Stimulated activated CD8-positive, alpha-beta memory T cell treated with anti-CD3 and anti-CD28 coated beads, Interleukin-12 subunit alpha, Interleukin-12 subunit beta, amount 100 ng/mL, for 24 hours (primary cell): Measurements from ENCODE around the gene CDH16.
"Not testable (repeated sequence)": the region's sequence is repeated elsewhere in the genome, so short reads cannot be mapped to it uniquely, and the experiment has no call there.

ENCODE experiments used
- DNase-seq: peaks from one replicate; pipeline ENCODE4 v3.0.0-alpha.2; 2020; ENCODE audit errors: extremely low read depth

The CDH16 gene

DNA sequence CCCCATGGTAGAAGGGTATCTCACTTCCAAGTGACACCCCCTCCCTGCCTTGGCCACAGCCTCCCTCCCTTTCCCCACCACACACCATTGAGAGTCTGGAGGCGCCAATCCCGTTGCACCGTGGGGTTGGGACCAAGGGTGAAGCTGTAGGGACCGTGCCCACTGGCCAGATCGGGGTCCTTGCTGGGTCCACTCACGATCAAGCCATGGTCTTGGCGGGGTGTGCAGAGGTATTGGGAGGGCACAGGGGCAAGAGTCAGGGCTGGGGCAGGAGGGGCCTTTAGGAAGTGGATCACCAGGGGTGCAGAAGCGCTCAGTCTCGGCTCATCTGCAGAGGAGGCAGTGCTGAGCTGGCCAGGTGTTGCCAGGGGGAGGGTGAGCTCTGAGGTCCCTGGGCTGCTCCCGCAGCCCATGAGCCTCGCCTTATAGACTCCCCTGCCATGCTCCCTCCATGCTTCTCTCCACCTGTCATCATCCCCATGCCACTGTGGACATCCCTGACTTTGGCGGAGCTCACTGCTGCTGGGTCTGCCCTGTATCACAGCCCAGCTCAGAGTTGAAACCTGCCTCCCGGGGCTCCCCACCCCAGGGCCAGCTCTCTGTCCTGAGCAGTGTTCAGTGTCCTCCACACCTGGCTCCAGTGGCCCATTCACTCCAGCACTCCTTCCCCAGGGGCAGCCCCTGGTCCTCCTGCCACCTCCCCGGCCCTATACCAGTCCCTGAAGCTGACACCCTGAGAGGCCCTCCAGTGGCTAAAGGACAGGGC lies 8.3 kb downstream of the CDH16 start:
- DNase-seq, result no peak

DNA sequence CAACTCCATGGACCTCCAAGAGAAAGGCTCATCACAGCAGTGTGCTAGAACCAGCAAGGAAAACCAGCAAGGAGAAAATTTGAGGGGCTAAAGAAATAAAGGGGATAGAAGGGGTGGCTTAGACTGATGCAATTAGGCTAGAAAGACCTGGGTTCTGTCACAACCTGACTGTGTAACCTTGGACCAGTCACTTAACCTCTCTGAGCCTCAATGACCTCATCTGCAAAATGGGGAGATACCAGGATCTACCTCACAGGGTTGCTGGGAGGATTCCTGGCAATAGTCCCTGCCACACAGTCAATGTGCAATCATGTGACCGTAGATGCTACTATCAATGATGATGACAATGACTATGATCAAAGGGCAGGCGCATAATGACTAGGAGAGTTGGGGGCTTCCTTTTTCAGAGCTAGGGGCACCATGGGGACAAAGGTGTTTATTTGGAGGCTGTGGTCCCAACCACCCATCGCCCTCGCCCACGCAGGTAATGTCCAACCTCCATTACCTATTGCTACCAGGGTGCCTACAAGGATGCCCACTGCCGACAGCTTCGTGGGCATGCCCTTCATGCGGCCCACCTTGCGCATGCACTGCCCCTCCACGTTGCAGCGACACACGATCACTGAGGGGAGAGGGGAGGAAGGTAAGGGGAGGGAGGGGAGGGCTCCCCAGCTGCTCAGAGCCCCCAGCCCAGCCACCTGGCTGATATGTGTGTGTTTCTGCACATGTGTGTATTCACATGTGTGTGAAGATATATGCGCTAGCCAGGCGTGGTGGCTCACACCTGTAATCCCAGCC lies 9.7 kb downstream of the CDH16 start:
- no peak for DNase-seq

DNA sequence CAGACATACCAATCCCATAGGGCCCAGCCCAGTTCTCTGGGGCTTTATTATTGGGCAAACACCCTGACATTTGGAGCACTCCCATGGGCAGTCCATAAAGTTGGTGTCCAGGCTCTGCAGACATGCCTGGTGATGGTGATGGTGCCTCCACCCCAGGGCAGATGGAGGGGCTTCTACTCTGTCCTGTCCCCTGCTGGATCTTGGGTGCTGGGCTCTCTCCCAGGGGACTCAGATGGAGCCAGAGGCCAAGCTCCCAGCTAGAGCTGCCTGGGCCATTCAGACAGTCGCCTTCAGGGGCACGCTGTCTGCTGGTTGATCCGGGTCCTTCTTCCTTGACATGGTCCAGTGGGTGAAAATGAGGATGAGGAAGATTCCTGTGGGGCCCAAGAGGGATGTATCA lies 10.6 kb downstream of the CDH16 start:
- no peak for DNase-seq

DNA sequence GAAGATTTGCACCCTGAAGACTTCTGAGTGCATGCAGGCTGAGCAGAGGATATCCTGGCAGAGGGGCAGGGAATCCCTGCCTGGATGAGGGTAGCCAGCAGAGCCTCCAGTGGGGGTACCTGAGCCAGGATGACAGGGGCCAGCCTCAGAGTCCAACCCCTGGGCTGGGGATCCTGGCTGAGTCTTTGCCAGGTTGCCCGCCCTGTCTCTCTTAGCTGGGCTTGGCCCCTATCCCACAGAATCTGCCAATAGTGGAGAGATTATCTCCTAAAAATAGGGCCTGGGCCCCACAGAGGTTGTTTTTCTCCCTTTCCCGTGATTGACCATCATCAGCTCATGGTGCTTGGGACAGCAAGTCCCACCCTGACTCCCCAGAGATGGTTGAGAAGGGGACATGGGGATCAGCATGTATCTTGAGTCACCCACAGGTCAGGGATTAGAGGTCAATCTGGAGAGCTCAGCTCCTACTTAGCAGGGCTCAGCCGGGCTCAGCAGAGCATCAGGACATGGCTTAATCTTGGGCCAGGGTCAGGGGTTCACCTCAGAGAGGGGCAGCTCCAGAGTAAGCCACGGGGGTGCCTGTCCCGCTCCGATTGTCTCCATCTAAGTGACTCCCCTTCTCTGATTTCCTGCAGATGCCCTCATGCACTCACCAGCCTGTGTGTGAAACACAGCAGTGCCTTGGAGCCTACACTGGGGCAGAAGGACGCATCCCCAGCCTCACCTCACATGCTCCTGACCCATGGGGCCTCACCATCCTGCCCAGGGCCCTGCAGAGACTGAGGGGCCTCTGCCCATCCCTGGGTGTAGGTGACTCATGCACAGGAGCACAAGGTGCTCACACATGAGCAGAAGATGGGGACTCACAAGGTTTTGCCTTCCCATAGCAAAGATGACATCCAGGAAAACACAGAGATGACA lies 11.5 kb downstream of the CDH16 start:
- no peak for DNase-seq

DNA sequence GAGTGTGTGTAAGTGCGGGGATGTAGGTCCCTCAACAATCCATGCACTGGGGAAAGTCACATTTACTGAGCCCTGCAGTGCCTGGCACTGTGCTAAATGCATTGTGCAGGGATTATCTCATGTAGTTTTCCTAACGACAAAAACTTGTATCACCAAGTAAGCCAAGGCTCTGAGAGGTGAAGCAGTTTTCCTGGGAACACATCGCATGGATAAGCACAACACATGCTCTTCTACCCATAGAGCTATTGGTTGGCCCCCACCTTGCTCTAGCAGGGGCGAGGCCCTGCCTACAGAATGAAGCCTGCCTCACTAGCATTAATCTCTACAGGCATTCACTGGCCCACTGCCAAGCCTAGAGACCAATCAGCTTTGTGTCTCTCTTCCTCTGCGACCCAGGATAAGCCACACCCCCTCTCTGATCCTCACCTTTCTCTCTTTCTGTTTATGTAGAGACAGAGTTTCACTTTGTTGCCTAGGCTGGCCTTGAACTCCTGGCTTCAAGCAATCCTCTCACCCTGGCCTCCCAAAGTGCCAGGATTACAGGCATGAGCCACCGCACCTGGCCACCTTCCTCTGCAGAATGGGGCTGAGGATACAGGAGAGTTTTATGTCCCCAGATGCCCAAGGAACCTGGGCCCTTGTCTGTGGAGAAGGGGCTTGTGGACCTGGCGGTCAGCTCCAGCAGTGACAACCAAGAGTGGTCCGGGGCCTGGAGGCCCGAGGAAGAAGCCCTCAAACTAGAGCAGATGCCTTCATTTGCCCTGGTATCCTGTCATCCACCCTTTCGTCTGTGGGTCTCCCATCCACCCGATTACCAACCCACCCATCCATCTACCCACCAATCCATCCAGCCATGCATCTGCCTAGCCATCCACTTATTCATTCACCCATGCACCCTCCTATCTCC lies 12.8 kb downstream of the CDH16 start:
- no peak for DNase-seq

DNA sequence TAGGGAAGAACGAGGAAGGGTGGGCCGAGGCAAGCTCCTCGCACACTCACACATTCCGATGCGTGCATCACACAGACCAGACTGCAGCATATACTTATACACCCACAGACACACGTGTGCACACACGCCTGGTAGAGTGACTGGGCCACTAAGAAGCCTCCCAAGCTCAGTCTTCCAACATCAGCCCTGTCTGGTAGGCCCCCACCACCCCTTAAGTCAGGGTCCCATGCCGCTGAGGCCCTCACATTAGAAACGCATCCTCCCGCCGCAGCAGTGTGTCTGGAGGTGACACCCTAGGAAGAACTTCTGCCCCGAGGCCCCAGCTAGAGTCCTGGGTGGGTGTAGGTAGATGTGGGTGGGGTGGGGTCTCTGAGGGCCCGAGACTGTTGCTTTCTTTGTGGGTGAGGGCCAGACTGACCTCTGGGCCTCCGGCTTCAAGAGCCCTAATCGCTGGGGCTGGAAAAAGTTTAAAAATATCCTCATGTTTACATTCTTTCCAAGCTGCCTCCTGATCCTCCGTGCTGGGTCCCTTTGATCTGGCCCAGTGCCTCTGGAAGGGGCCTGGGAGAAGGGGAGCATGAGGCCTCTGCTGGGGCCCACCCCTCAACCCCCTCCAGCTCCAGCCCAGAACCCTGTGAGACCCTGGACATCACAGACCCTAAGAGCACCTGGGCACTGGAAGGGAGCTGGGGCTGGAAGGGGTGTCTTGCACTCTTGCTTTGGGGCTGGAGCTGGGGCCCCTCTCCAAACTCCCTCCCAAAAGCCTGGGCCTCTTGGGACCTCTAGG lies 13.6 kb downstream of the CDH16 start:
- no peak for DNase-seq

DNA sequence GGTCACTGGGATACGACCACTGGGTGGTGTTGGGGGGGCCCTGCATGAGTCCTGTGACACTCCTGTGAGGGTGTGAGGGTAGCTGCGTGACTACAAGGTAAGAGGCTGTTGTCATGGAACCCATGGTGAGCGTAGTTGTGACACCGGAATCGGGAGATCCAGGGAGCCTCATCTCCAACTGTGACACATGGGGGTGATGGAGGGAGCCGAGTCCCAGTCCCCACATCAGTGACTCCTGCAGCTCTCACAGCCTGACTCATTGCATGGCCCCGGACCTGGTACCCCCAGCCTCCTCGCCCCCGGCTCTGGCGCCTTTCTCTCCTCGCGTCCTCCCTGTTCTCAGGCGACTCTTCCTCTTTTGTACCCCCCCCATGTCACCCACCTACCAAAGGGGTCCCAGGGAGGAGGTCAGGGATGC lies 14.2 kb downstream of the CDH16 start:
- DNase-seq, result no peak

DNA sequence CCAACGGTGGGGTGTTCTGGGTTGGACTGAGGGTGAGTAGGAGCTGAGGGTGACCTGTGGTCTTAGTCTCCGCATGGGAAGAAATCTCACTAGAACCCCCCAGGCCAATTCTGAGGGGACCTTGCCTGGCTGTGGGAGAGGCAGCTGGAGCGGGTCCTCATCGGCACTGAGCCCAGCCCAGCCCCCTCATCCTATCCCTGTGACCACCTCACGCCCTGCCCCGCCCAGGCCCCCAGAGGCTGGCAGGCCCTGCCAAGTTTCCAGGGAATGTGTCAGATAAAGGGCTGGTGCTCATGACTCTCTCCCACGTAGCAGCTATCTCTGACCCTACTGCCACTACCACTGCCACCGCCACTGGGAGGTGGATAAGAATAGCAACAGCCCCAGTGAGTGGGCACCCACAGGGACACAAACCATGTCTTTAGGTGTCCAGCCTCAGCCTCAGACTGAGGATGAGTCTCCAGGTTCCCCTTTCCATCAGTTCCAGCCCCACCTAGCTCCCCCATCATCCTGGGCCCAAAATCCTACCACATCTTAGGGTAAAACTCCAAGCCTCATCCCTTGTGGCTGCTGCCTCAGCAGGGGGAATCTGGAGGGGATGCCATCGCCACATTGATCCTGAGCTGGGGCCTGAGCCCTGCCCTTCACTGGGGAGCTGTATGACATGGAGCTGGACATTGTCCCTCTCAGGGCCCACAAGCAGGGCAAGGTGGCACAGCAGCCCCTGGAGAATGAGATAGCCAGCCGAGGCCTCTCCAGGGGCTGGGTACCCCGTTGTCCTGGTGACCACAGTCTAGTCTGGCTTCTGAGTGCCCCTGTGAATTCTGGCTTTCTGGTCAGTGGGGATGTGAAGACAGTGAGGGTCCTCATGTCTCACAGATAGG lies 14.9 kb downstream of the CDH16 start:
- DNase-seq, result no peak

DNA sequence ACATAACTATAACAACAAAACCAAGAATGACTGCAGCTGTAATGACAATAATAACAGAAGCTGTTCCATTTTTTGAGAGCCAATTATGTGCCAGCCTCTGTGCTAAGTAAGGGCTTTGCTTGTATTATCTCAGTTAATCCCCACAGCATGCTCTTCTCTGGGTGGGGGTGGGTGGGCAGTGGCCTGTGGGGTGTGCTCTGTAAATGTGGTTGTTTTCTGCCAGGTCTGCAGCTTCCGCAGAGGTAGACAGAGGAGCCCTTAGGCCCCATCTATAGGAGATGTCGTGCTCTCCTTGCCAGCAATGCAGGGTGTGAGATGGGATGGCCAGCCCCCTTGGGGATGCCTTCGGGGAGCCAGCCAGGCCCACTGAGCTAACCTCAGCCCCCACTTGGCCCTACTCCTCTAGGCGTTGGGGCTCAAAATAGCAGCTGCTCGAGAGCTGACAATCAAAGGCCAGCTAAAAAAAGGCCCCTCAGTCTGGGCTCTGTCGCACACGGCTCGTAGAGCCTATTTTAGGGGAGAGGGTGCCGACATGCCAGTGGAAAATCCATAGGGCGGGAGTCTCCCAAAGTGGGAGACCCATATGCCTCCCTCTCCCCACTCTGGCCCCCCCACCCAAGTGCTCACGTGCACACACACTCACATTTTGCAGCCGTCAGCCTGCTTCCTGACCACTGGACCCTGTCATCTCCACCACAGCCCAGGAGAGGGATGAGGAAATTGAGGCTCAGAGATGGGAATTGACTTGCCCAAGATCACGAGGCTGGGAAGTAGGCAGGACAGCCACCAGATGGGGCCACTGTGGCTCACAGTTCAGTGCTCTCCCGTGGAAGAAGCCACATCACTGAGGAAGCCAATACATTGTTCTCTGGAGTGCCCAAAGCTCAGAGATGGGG lies 15.8 kb downstream of the CDH16 start:
- DNase-seq, result no peak

DNA sequence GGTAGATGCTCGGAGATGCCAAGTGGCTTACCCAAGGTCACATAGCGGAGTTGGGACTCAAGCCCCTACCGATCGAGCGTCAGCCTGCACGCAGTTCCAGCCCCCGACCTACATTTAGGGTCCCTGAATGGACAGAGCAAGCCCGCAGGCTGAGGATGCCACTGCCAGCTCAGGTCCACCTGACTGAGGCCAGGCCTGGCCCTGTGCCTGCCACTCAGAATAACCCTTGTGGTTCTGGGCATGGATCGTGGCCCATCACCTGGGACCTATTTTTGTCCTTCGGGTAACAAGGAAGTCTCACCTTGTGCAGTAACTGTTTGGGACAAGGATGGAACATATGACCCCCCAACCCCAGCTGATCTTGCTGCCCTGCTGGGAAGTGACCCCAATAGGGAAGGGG lies 17.1 kb downstream of the CDH16 start:
- no peak for DNase-seq

DNA sequence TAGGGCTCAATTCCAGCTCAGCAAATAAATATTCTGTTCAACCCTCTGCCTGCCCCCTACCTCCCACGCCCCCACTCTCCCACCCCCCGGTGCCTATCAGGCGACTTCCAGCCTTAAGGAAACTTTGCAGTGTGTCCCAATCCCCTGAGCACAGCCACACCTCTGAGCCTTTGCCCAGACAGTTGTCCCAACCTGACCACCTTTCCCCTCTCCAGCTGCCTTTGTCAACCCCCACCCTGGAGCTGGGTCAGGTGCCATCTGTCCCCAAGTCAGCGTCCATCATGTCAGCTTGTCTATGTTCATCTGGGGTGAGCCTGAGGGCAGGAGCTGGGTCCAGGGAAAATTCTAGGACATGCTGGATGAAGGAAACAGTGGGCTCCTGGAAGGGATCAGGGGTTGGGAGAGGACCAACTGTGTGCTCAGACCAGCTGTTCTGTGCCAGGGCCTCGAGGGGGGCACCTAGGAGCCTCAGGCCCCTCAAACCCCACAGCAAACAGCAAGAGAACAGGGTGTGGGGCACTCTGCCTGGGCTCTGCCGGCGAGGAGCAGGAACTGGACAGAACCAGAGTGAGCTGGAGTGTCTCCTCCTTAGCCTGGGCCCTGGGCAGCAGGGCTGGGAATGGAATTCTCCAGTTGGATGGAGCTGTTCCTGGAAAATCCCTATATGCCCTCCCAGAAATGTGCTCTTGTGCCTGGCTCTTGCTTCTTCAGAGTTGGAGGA lies 17.8 kb downstream of the CDH16 start:
- no peak for DNase-seq

DNA sequence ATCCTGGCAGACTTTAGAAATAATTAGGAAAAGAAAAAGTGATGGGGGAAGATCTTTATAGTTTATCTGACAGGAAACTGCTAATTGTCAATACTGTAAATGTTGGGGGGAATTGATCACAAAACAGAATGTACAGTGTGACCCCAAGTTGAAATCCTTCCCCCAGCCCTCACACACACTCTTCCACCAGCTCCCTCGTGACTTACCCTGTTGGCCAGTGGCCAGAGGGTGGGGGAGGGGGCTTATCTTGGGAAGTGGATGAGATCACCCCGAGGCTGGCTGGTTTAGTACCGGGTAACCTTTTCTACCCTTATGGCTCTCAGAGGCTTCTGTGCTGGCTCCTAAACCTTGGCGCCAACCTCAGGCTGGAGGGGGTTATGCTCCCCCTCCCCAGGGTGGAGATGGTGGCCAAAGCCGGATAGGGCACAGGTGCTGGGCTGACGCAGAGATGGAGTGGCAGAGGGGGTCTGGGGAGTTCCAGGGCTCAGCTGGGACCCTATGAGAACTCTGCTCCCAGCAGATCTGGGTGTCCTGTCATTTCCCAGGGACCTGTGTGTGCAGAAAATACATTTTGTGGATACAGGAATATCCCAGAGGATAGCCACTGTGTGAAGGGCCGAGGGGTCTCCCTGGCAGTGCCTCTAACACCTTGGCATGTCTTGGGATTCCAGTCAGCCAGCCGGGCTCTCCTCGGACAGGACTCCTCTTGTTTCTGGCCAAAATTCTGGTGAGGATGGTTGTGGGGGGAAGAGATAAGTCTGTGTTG lies 18.6 kb downstream of the CDH16 start:
- no peak for DNase-seq

DNA sequence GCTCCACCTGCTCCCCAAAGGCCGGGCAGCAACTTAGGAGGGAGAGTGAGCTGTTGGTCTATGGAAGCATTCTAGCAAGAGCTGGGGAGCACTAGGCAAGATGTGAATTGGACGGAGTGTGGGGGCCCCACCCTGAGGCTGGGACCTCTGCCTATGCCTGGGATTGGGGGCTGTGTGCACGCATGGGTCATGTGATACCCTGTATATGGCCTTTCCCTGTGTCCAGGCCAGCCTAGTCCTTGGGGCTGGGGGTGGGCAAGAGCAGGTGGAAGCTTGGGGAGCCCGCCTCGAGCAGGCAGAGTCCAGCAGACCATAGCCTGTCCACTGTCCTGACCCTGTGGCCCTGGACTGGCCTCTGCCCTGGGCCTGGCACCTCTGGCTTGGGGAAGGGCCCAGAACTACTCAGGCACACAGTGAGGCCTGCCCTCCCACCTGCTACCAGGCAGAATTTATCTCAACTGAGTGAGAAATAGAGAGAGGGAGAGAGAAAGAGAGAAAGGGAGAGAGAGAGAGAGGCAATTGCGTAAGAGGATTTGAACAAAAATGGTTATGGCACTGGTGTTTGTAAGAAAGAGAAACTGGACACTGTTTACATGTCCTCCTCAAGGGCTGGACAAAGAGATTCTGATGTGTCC lies 19.3 kb downstream of the CDH16 start:
- DNase-seq, result no peak

DNA sequence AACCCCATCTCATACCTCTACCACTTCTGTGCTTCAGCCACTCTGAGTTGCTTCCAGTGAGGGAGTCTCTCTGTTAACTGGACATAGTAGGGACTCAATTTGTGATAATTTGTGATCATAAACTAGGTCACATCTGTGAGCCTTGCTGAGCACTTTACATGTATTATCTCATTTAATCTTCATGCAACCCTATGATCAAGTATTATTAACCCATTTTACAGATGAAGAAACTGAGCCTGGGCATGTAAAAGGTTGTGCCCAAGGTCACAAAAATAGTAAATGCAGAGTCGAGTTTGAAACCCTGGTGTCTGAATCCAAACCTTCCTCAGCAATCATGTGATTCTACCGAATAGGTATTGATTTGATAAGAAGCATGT lies 19.8 kb downstream of the CDH16 start:
- DNase-seq, result no peak

DNA sequence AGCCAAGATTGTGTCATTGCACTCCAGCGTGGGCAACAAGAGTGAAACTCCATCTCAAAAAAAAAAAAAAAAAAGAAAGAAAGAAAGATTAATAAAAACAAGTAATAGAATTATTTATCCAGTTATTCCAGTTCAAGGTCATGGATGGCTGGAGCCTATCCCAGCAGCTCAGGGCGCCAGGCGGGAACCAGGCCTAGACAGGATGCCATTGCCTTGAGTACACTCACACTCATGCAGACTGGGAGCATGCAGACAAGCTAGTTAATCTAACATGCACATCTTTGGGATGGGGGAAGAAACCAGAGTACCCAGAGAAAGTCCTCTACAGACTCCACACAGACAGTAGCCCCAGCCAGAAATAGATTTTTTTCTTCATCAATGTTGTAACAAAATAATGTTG lies 20.5 kb downstream of the CDH16 start:
- no peak for DNase-seq

DNA sequence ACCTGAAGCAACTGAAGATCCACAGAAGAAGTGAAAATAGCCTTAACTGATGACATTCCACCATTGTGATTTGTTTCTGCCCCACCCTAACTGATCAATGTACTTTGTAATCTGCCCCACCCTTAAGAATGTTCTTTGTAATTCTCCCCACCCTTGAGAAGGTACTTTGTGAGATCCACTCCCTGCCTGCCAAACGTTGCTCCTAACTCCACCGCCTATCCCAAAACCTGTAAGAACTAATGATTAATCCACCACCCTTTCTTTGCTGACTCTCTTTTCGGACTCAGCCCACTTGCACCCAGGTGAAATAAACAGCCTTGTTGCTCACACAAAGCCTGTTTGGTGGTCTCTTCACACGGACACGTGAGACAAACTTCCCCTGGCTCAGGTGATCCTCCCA lies 22.0 kb downstream of the CDH16 start:
- DNase-seq, result not testable (repeated sequence)
